SH-SY5Y (cell line): ENCODE results near the gene CCDC88A.

Source experiments
- GATA2 ChIP-seq: IDR thresholded peaks from 2 replicates; pipeline ENCODE4 v1.6.1; 2011; ENCODE audit warnings: mild to moderate bottlenecking, low read depth, low read length
- GATA3 ChIP-seq: IDR thresholded peaks from 2 replicates; pipeline ENCODE4 v1.6.1; 2011; ENCODE audit warnings: low read depth, mild to moderate bottlenecking, low read length, moderate library complexity

Gene CCDC88A

DNA sequence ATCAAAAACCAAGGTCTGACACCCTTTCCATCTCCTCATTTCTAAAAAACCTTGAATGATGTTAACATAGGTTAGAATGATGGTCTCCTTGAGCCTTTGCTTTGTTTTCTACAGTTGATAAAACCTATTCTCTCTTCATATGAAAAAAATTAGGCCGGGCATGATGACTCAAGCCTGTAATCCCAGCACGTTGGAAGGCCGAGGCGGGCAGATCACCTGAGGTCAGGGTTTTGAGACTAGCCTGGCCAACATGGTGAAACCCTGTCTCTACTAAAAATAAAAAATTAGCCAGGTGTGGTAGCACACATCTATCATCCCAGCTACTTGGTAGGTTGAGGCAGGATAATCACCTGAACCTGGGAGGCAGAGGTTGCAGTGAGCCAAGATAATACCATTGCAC, 49.4 kb downstream of the CCDC88A start:
- TF ChIP-seq GATA2 (no peak), GATA3 (no peak)

DNA sequence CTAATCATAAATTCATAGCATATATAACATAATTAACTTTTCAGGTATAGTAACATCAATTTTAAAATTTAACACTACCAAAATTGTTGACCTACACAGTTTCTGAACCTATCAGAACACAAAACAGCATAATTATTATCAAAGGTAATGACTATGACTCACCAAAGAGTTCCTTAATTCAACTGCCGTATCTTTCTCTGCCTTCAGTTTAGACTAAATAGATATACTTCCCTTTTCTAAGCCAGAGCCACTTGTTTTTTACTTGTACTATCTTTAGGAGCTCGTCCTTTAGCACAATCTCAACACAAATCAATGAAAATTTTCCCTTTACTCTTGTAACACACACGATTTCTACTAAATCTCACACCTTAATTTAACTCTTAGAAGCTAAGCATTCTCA, 54.4 kb downstream of the CCDC88A start:
- no peak for TF ChIP-seq GATA3
- no peak for TF ChIP-seq GATA2

DNA sequence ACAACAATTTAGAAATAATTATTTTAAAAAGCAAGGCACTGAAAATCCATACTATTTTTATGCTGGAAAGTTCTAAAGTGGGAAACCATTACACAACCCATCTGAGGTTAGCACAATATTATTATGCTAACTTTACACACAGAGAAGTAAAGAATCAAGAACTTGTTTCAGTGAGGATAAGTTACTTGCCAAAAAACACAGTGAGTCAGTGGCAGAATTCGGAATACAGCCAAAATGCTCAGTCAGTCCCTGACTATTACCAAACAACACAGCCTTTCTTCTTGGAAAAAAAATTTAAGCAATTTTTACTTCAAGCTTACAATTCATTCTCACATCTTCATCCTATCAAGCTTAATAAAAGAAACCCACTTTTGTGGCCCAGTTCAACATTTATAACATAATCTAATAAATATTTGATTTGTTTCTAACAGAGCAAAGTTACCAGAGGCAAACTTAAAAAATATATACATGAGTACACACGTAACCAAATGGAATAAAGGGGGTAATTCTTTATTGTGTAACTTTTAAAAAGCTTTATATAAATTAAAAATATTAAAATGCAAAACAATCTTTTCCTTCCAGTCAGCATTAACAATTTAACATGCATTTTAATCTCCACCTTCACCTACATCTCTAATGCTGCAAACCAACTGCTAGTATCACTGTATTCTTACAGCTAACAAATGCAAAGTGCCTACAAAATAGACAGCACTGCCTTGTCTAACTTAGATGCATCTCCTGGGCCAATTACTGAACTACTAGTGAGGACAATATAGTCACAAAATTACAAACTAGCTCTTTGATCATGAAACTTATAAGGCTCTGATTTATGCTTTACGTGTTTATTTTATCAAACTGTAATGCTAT, 55.2 kb downstream of the CCDC88A start:
- TF ChIP-seq GATA3 (no peak), GATA2 (no peak)

DNA sequence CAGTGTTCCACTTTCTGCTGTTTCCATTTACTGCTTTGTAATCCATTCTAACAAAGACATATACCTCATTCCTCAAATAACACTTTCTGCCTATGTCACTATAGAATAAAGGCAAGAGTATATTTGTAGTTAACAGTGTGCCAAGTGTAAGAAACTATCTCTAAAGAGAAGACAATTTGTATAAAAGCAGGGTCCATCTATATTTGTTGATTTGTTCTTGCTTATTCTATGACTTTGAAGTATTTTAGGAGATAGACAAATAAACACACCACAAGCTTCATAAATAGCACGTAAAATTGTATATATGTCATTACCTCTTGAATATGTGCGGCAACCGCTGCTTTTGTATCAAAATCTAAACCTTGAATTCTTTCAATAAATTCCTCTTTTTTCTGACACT, 56.0 kb downstream of the CCDC88A start:
- TF ChIP-seq GATA2 (no peak), GATA3 (no peak)

DNA sequence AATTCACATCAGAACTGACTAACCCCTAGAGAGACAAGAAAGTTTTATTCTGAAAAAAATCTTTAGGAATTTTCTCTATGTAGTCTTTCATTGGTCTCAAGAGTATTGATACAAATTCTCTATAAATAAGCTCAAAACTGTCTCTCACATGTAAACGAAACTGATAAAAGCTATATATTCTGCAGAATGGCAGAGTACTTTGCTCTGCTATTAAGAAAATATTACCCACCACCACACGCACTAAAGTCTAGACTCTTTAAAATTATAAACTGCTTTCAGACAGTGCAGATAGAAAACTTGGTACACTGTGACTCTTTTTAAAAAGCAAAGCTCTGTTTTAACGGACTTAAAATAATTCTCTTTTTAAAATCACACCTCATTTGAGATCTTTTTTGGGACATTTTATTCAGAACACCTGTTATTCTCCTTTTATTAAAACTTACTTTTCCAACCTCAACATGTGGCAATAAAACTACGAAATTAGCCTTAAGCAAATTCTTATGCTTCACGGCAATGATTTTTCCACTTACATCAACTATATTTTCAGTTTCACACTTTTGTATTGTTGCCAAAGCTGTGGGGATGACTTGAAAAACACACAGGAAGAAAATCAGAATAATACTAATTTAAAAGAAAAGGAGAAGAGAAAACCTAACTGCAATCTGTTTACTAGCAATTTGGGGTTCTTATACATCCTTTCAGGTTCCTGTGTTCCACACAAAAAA, 58.0 kb downstream of the CCDC88A start:
- TF ChIP-seq GATA3 (no peak), GATA2 (no peak)

DNA sequence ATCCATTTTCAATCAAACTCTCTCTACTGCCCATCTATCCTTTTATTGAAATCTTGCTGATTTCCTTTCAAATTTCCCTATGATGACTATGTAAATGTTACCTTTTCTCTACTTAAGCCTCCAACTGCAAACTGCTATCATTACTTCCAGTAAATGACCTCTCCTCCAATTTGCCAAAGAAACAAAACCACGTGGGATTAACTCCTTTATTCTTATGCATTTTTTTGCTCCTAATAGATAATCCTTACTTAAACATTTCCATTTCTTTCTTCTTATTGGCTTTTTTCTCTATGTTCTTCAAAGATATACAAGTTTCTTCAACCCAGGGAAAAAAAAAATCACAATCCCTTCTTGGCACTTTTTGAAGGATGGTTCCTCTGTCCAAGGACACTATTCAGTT, 61.2 kb downstream of the CCDC88A start:
- no peak for TF ChIP-seq GATA3
- no peak for TF ChIP-seq GATA2

DNA sequence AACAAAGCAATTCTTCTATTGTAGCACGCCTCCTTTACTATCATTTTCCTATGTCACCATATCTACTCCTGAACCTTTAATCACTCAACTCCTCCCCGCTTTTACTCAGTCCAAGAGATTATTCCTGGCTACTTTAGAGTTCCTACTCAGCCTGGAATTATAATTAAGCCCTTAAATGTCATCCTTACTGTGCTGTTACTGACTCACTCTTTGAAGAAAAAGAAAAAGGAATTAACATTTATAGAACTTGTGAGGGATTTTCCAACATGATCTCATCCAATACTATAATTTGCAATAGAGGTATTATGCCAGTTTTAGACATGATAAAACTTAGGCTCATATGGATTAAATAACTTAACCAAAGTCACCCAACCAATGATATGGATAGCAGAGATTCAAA, 61.7 kb downstream of the CCDC88A start:
- TF ChIP-seq GATA3 (no peak), GATA2 (no peak)

DNA sequence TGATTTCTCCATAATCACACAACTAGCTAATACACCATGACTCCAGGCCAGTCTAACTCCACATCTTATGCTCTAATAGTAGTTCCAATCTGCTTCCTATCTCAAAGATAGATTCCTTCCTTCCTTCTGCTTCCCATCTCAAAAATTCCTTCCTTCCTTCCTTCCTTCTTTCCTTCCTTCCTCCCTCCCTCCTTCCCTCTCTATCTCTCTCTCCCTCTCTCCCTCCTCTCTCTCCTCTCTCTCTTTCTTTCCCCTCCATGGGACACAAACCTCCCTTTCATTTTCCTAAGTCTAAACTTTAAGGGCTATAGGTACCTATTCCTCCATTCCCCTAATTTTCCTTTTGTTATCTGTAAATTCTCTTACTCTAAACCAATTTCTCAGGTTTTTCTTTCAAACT, 62.5 kb downstream of the CCDC88A start:
- TF ChIP-seq GATA2: no peak
- no peak for TF ChIP-seq GATA3

DNA sequence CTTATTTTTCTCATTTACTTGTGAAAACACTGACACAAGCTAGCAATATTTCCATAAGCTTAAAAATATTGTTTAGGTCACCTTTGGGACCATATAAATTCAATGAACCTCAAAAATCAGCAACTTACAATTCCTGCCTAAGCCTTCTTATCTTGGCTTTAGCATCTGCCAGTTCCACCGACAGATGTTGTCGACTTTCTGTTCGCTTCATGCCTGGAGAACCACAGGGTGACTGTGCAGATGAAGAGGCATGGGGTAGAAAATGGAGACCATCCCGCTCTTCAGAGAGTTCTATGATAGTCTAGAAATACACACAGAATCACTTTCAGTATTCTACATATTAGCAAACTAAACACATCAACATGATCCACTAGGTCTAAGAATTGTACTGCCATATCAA, 64.2 kb downstream of the CCDC88A start:
- no peak for TF ChIP-seq GATA2
- TF ChIP-seq GATA3: no peak

DNA sequence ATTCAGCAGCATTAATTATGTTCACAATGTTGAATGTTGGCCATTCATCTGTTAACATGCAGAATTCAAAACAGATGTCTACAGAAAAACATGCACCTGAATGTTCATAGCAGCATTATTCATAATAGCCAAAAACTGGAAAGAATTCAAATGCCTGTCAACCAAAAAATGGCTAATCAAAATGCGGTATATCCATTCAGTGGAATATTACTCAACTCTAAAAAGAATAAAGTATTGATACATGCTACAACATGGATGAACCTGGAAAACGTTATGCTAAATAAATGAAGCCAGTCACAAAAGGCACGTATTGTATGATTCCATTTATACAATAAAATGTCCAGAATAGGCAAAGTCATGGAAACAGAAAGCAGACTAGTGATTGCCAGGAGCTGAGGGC, 68.0 kb downstream of the CCDC88A start:
- no peak for TF ChIP-seq GATA2
- TF ChIP-seq GATA3: no peak

DNA sequence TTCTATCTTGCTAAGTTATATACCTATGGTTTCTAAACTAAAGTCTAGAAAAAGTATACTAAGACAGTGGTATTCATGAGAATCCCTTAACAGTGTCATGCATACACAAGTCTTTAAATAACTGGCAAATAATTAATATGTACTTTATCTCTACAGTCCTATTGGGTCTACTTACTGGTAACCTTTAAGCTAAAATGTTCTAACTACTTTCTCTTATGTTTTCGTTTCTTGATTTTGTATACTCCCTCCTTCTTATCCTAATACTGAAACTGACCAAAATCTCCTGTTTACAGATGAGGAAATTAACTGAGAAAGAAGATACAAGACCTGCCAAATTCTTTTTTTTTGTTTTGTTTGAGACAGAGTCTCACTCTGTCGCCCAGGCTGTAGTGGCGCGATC, 74.6 kb downstream of the CCDC88A start:
- TF ChIP-seq GATA3: no peak
- no peak for TF ChIP-seq GATA2

DNA sequence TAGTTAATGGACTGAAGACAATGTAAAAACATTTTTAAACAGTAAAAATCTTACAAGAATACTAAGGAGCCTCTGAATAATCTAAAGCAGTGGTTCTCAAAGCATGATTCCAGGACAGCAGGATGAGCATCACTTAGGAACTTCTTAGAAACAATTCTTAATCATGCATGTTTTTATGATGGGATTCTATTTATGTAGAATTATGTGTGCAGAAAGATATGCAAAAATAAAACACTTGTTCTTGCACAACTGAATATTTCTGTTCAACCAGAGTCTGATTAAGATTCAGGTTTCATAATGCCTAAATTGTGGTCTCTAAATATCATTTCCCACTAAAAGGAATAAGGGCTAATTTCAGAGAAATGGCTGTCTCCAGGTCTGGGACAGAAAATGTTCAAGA, 81.4 kb downstream of the CCDC88A start:
- TF ChIP-seq GATA3 (no peak), GATA2 (no peak)

DNA sequence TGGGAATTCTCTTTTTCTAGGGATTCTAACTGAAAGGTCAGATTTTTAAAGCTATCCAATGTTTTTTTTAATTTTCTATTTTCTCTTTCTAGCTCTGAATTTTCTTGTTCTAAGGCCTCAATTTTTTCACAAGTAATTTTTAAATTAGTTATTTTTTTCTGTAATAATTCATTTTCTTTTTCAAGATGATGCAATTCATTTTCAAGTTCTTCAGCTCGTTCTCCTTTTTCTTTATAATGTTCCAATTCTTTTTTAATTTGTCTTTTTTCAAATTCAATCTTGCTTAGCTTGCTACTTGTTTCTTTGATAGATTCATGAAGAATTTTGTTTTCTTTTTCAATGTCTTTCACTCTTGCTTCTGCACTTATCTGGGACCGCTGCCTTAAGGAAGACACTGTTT, 84.9 kb downstream of the CCDC88A start:
- TF ChIP-seq GATA3 (no peak), GATA2 (no peak)

DNA sequence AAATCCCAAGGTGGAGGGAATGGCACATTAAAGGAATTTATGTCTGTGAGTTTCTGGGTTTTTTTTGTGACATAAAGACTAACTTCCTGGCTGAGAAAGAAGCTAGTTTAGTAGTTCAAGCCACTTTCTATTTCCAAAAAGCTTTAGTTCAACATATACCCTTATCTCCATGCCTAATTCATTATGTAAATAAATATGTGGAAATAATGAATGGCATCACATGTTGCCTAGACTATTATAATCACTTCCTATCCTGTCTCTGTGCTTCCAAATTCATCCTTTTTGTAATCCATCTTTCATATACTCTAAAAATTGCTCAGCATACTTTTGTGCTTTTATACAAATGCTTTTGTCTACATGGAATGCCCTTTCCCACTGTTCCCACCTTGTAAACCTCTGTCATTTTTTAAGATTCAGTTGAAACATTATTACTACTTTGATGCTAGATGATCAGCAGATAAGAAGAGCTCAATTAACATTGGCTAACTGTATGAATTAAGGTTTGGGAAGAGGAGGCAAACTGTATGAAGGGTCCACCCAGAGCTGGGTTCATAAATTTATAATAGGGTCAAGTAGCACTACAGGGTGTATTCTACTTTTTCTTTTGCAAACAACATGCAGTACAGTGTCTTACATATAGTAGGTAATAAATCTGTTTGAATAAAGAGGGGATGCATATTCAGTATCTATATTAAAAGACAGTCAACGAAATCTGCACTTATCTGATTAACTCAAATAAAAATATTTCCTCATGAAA, 88.9 kb downstream of the CCDC88A start:
- TF ChIP-seq GATA3 (no peak), GATA2 (no peak)
